Globus pallidus (tissue), 1 donor: Measurements from ENCODE around the gene NRXN3.

Experiments used
- DNase-seq: peaks from one replicate; pipeline ENCODE4 v3.0.0-alpha.2; 2015; ENCODE audit warnings: low spot score

The NRXN3 gene

DNA sequence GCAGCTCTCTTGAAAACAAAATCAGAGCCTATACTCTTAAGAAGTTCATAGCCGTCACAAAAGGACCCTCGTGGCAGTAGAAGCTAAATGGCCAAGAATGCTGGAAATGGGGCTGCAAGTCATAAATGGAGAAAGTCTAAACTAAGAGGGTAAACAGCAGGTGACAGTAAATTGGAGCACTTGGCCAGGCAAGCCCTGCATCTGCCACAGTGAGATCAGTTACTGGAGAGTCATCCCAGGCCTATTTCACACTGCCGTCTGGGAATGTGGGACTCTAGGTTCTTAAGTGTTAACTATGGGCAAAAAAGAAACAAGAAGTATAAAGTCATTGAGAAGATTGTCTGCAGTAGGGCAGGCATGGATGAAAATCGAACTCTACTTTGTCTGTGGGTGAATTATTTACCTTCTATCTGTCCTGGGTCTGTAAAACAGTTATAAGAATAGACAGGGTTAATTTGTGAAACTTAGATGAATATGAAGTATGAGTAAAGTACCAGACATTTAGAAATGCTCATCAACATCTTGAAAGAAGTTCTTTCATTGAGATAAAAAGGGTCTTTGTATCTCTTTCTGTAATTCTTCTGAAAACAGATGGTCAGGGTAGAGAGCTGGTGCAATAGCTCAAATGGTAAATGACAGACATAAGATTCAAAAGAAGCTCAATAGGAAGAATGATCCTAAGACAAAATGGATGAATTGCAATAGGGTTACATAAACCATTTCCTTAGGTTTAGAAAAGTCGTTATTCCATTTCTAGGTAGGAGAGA, 1248.7 kb downstream of the NRXN3 start:
- no peak for DNase-seq

GRCh38 chr14:79419571-79420327, 1249.6 kb downstream of the NRXN3 start:
- no peak for DNase-seq

GRCh38 chr14:79420725-79421124, 1250.6 kb downstream of the NRXN3 start:
- no peak for DNase-seq

DNA sequence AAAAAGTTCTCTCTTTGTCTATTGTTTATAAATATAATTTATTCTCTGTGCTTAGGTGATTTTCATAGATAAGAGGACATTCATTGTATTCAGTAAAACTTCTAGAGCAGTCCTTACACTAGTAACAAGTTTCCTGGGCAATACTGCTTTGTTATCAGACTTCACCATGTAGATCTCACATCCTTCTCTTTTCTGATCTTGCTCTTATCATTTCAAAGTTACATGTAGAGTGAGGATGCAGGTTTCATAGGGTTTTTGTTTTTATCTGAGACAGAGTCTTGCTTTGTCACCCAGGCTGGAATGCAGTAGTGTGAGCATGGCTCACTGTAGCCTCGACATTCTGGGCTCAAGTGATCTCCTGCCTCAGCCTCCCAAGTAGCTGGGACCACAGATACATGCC, 1251.6 kb downstream of the NRXN3 start:
- no peak for DNase-seq

- no peak for DNase-seq
Observed at GRCh38 chr14:79424462-79424861, 1254.3 kb downstream of the NRXN3 start.

GRCh38 chr14:79426103-79426755, 1256.1 kb downstream of the NRXN3 start:
- no peak for DNase-seq

DNA sequence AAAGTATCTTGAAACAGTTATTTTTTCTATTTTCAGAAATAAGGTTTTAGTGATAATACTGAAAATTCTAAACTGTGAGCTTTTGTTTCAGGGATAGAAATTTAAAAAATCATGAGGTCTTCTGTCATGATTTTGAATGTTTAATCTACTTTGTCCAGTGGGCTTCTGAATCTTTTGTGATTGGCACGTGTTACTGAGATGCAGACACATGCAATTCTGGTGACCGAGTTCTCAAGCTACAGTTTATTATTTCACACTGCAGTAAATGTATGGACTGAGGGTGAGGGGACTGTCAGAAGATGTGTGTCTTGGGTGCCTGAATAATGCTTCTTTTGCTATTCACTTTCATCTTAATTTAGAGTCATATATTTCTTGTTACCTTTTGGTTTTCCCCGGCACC, 1262.5 kb downstream of the NRXN3 start:
- no peak for DNase-seq

- DNase-seq = no peak
Observed at GRCh38 chr14:79436335-79436734, 1266.2 kb downstream of the NRXN3 start.

DNA sequence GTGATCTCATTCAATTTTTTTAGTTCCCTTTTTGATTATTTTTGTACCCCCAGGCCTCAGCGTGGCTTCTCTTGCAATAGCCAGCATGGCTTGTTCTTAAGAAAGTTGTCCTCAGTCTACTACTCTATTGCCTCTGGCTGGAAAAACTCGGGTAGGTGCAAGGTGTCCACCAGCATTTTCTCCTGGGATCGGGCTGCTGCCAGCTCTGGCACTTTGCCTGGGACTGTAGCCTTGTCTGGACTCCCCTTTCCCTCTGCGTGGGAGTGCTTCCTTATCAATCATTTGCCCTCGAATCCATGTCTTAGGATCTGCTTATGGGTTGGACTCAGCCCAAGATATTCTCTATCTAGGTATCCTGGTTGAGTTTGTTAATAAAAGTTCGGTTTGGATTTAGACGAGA, 1267.8 kb downstream of the NRXN3 start:
- DNase-seq = no peak

DNA sequence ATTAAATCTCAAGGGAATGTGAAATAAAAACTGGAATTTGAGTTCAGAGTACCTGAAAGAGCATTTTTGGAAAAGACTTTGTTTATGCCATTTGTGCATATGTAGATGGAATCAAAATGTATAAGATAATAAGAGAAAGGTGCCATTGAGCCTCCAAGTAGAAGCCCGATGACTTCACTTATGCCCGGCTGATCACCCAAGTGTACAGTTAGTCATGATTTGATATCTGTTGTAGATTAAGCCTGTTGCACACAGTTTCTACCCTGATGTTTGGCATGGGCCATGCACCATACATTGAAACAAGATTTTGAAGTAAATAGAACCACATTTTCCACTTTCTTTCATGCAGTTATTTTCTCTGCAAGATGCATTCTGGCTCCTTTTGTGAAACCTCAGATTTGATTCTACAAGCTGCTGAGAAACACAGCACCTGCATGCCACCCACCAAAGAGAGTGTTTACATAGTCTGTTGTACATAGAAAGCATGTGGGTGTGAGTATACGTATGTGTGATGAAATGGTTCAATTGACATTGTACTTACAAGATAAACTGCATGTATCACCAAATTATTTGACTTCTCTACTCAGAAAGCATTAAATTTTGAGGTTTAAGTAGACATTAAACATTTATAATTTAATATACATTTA, 1268.6 kb downstream of the NRXN3 start:
- no peak for DNase-seq

- DNase-seq = no peak
Observed at GRCh38 chr14:79442786-79443185, 1272.6 kb downstream of the NRXN3 start.

- no peak for DNase-seq
Observed at GRCh38 chr14:79443602-79444001, 1273.4 kb downstream of the NRXN3 start.

DNA sequence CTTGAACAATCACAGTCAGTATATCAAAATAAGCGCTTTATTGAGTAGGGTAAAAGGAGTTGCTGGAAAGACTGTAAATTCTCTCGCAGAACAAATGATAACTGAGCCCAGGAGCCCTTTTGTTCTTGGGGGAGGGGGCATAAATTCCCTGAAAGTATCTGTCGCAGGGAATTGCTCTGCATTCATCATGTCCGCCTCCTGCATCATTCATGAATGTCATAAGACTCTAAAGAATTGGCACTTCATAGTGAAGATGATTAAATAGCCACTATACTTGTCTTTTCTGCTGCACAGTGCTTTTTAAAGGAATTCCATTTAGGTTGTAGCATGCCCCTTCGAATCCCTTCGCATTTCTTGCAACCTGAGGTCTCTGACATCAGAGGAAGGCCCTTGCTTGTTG, 1278.8 kb downstream of the NRXN3 start:
- DNase-seq = no peak

DNA sequence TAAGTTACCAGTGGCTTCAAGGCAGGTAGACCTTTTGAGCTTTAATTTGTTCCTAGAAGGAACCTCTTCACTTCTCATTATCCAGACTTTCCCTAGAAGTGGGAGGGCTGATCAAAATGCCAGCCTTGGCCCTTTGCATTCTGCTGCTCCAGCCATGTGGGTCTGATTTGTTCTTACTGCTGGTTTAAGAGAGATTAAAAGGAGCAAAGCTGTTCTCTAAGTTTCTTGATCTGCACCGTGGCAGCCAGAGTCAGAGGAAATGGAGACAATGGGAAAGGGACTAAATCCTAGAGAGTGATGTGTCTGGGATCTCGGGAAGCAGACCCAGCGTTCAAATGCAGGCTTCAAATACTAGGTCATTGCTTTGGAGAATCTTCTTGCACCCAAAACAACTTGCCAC, 1281.4 kb downstream of the NRXN3 start:
- no peak for DNase-seq

DNA sequence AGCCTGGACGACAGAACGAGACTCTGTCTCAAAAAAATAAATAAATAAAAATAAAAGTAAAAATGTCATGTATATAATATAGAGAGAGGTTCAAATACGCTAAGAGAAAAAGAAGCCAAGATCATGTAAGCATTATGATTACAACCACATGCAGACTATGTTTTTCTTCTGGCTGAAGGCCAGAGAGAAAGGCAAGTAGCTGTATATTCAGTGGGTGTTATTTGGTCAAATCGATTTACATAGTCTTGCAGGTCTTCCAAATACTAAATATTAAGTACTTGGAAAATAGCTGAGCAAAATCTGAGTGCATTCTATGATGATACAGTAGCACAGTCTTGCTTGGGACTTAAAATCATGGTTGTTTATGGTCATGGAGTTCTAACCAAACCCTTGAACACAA, 1283.1 kb downstream of the NRXN3 start:
- DNase-seq = no peak

- DNase-seq = no peak
Observed at GRCh38 chr14:79464468-79464867, 1294.3 kb downstream of the NRXN3 start.

DNA sequence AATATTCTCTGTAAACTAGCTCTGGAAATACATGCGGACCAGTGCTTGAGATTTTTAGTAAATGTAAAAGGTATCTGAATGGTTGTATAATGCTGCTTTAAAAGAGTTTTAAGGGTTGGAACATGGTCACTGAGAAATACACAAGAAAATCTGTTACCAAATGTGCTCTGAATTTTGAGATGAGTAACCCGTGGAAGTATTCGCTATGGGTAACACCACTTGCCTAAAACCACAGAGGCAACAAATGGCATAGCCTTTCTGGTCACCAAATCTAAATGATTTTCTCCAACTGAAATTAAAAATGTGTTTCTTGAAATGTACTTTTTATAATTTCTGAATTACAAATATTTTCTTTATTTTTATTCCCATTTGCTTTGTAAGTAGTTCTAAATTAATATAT, 1295.5 kb downstream of the NRXN3 start:
- no peak for DNase-seq

GRCh38 chr14:79466938-79467527, 1296.9 kb downstream of the NRXN3 start:
- no peak for DNase-seq

- DNase-seq = no peak
Observed at GRCh38 chr14:79467835-79468234, 1297.7 kb downstream of the NRXN3 start.

- no peak for DNase-seq
Observed at GRCh38 chr14:79468486-79468885, 1298.3 kb downstream of the NRXN3 start.

GRCh38 chr14:79473651-79474050, 1303.5 kb downstream of the NRXN3 start:
- no peak for DNase-seq

- no peak for DNase-seq
Observed at GRCh38 chr14:79475887-79476532, 1305.8 kb downstream of the NRXN3 start.
